ENCODE measurements around the gene PYGM.

Gene PYGM

DNA sequence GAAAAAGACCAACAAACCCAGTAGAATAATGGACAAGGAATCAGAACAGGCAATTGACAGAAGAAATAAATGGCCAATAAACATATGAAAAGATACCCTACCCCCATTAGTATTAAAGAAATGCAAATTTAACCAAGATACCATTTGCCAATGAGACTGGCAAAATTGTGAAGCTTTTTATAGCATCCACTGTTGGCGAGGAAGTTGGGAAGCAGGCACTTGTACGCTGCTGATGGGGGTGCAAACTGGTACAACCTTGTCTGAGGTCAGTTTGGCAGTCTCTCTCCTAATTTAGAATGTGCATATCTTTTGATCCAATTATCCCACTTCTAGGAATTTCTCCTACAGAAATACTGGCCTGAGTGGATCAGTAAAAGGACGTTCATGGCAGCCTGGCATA, 28.2 kb downstream of the PYGM start:
- H3K27ac ChIP-seq = no peak overlapping the region
- H3K27me3 ChIP-seq (ENCODE audit: insufficient read depth, low read depth, severe bottlenecking) = no peaks in the 10 kb centered on the region
- DNase-seq = no peak
- H3K4me3 ChIP-seq (ENCODE audit: low read depth, low read length) = no peak overlapping the region
- no peaks in the 10 kb centered on the region for H3K36me3 ChIP-seq
- no peaks in the 10 kb centered on the region for H3K9me3 ChIP-seq (ENCODE audit: severe bottlenecking)
- TF ChIP-seq, protein P1, sequence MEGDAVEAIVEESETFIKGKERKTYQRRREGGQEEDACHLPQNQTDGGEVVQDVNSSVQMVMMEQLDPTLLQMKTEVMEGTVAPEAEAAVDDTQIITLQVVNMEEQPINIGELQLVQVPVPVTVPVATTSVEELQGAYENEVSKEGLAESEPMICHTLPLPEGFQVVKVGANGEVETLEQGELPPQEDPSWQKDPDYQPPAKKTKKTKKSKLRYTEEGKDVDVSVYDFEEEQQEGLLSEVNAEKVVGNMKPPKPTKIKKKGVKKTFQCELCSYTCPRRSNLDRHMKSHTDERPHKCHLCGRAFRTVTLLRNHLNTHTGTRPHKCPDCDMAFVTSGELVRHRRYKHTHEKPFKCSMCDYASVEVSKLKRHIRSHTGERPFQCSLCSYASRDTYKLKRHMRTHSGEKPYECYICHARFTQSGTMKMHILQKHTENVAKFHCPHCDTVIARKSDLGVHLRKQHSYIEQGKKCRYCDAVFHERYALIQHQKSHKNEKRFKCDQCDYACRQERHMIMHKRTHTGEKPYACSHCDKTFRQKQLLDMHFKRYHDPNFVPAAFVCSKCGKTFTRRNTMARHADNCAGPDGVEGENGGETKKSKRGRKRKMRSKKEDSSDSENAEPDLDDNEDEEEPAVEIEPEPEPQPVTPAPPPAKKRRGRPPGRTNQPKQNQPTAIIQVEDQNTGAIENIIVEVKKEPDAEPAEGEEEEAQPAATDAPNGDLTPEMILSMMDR (IDR thresholded peaks at IDR 0.05; ENCODE audit: low read depth, low read length) = no peak

DNA sequence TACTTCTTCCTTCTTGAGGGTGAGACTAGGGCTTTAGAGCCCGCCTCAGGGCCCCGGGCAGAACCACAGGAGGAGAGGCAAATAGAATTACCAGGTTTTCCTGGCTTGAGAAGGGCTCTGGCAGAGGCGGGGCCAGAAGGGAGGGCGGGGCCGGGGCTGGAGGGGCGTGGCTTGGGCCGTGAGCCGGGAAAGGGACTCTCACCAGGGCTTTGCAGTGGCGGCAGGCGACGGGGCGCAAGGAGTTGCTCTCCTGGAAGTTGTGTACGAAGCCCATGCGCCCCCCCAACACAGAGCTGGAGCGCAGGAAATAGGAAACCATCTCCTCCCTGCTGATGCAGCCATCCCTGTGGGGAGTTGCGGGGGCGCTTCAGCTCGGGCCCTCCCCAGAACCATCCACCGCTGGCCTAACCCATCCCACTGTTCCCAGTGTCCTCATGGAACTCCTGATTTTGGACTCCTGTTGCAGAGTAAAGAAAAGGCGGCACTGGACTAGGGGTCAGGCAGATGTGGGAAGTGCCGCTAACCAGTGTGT, 29.9 kb downstream of the PYGM start:
- no peaks in the 10 kb centered on the region for H3K27me3 ChIP-seq (ENCODE audit: insufficient read depth, low read depth, severe bottlenecking)
- TF ChIP-seq, protein P1 (IDR thresholded peaks at IDR 0.05; ENCODE audit: low read depth, low read length) = no peak
- H3K36me3 ChIP-seq = no peaks in the 10 kb centered on the region
- H3K9me3 ChIP-seq (ENCODE audit: severe bottlenecking) = no peaks in the 10 kb centered on the region
- no peak overlapping the region for H3K4me3 ChIP-seq (ENCODE audit: low read depth, low read length)
- DNase-seq = no peak
- H3K27ac ChIP-seq = no peak overlapping the region

DNA sequence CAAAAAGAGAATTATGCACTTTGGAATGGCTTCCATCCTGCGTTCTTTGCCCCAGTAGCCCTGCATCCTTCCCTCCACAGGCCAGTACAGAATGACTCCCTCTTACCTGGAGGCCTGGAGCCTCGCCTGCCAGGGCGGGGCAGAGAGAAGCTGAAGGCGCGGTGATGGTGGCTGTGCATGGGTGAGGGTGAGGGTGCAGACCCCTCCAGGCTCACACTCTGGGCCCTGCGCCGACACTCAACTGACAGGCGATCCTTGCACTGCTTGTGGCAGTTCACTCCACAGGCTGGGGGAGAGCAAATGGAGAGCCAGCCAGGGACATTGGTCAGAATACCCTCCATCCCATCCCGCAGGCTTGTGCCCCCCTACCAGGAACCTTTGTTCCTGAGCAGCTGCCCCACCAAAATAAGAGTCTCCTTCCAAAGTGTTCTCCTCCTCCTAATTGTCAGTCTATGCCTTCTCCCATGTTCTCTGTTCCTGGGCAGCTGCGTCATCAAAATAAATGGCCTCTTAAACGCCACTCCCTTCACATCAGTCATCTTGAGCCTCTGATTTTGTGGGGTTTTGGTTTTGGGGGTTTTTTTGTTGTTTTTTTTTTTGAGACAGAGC, 30.9 kb downstream of the PYGM start:
- Histone ChIP-seq H3K4me3 (ENCODE audit: low read depth, low read length) (no peak overlapping the region), H3K36me3 (no peaks in the 10 kb centered on the region), H3K27me3 (ENCODE audit: insufficient read depth, low read depth, severe bottlenecking) (no peaks in the 10 kb centered on the region), H3K27ac (no peak overlapping the region), H3K9me3 (ENCODE audit: severe bottlenecking) (no peaks in the 10 kb centered on the region)
- no peak for DNase-seq
- TF ChIP-seq, protein P1 (IDR thresholded peaks at IDR 0.05; ENCODE audit: low read depth, low read length) = no peak

DNA sequence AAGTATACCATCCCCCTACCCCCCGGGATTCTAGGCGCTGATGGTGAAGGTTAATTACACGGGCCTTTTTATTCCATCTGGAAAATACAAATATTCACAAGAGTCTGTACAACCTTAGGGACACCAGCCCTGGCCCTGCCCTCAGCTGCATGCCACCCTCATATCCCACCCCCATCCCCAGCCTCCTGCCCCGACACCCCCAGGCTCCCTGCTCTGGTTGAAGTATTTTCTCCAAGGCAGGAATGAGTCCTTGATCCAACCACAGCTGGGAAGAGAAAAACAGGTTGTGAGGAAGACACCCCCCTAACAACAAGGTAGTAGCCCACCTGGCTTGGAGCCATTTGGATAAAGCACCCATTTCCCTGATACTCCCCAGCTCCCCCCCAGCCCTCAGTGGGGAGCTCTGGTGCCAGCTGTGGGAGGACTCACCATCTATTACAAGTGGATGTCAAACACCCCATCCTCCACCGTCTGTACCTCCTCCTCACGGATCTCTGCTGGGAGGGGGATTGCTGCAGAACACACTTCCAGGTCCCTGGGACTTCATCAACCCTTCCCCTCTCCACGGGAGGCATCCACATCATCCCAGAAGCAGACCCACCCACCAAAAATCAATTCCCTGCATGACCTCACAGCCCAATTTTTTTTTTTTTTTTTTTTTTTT, 32.8 kb downstream of the PYGM start:
- TF ChIP-seq, protein P1 (IDR thresholded peaks at IDR 0.05; ENCODE audit: low read depth, low read length) = no peak

DNA sequence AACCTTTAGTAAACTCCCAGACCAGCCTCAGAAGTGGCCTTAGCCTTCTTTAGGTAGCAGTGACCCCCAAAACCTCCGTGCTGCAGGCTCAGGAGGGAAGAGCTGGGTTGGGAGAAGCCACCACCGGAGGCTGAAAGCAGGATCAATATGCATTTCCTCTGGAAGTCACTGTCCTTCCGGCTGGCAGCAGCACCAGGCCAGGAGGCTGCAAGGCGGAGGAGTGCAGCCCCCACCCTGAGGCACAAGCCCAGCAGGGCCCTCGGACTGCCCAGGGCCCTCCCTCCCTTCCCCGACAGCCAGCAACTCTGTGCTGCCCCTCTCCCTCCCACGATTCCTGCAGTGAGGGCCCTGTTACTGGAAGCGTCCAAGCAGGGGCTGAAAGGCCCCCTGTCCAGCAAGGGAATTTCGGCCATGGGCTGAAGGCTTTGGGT, 33.5 kb downstream of the PYGM start:
- no peak for DNase-seq
- no peaks in the 10 kb centered on the region for H3K36me3 ChIP-seq
- H3K4me3 ChIP-seq (ENCODE audit: low read depth, low read length) = no peak overlapping the region
- no peak overlapping the region for H3K27ac ChIP-seq
- no peaks in the 10 kb centered on the region for H3K9me3 ChIP-seq (ENCODE audit: severe bottlenecking)
- TF ChIP-seq, protein P1 (IDR thresholded peaks at IDR 0.05; ENCODE audit: low read depth, low read length) = no peak
- peaks cover 12% of the 10 kb centered on the region for H3K27me3 ChIP-seq (ENCODE audit: insufficient read depth, low read depth, severe bottlenecking)

More for the DNA sequence above, 32.8 kb downstream of the PYGM start:
- Histone ChIP-seq H3K27me3 (ENCODE audit: insufficient read depth, low read depth, severe bottlenecking) (peaks cover 5% of the 10 kb centered on the region), H3K36me3 (no peaks in the 10 kb centered on the region), H3K9me3 (ENCODE audit: severe bottlenecking) (no peaks in the 10 kb centered on the region), H3K4me3 (ENCODE audit: low read depth, low read length) (no peak overlapping the region), H3K27ac (no peak overlapping the region)
- no peak for DNase-seq
